Uterus (tissue), 4 donors: ENCODE results near the gene FANCB. TPM values are rescaled to one million over a fixed set of nuclear protein-coding genes. Genes with fewer than 3 reads are reported as not detected.

ENCODE experiments used
- DNase-seq, 2 donors: peaks; one replicate each; pipeline ENCODE4 v3.0.0-alpha.2; 2019 to 2020
- H3K27ac ChIP-seq, 2 donors: fragments of 200-600 bp; sonication (generic); 1 replicate in 1 of 2; 2 replicates in 1 of 2; pipeline ENCODE4 v1.5.1; 2016 to 2018
- H3K27me3 ChIP-seq, 2 donors: fragments of 200-600 bp; sonication (generic); one replicate each; pipeline ENCODE4 v1.5.1; 2018 to 2019; ENCODE audit warnings: control low read depth in 1 of 2
- H3K36me3 ChIP-seq, 2 donors: fragments of 200-600 bp; sonication (generic); one replicate each; pipeline ENCODE4 v1.5.1; 2019; ENCODE audit warnings: control low read depth in 1 of 2
- H3K4me1 ChIP-seq, 2 donors: fragments of 200-600 bp; sonication (generic); one replicate each; pipeline ENCODE4 v1.5.1; 2018 to 2019; ENCODE audit warnings: control low read depth in 1 of 2
- H3K4me3 ChIP-seq, 2 donors: fragments of 200-600 bp; sonication (generic); 1 replicate in 1 of 2; 2 replicates in 1 of 2; pipeline ENCODE4 v1.5.1; 2018 to 2019; ENCODE audit warnings: mild to moderate bottlenecking in 1 of 2
- H3K9me3 ChIP-seq, 2 donors: fragments of 200-600 bp; sonication (generic); one replicate each; pipeline ENCODE4 v1.5.1; 2019; ENCODE audit warnings: control low read depth in 1 of 2
- POLR2A ChIP-seq, 2 donors: fragments of 450-650 bp; IDR thresholded peaks; one replicate each; pipeline ENCODE4 v1.6.1; 2016; ENCODE audit warnings: antibody characterized with exemption in 2 of 2, mild to moderate bottlenecking in 1 of 2, moderate library complexity in 1 of 2
- intact Hi-C: fragments of 100-400 bp; cut with DNase I; formaldehyde crosslinking; loops from one replicate; pipeline ENCODE4 v1.15.1; 2023; ENCODE audit warnings: low total_unique reads
- total RNA-seq, 4 donors: library from RNA; depleted of rRNA in 3 of 4; stranded (reverse); fragments of >200 nt in 3 of 4; gene quantifications; one replicate each; pipeline versions ENCODE4 v1.1.0 to v1.2.4, GENCODE V29; 2014 to 2023
- TF ChIP-seq, protein P1 (sequence below), 4 experiments: fragments of 200-600 bp in 2 of 4; fragments of 450-650 bp in 2 of 4; sonication (generic) in 2 of 4; IDR thresholded peaks; one replicate each; pipeline ENCODE4 v1.5.1; 2016 to 2019; ENCODE audit warnings: antibody characterized with exemption in 4 of 4, mild to moderate bottlenecking in 2 of 4, moderate library complexity in 1 of 4
- donor health status: DM: yes; HTN: yes; CAD: no.

The FANCB gene
- total RNA-seq, 4 donors from 2014 or later: 0.51 to 15.1 (median 3.2) TPM

DNA sequence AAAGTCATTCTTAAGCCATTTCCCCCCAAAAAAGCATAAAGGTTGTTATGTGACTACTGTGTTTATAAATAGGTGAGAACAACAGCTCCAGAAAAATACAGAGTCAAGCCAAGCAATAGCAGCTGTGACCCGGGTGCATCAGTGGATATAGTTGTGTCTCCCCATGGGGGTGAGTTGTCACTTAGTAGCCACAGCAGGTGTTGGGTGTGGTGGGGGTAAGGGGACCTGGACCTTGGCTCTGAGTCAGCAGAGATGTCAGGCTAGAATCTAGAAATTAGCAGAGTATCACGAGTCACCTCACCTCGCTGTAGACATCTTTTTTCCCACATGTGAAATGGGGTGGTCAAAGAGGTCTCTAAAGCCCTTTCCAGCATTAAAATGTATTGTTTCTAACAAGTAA is 42.7 kb upstream of the FANCB start:
- no peaks in the 10 kb centered on the region for H3K27me3 ChIP-seq
- H3K27ac ChIP-seq: no peak overlapping the region
- no peaks in the 10 kb centered on the region for H3K4me1 ChIP-seq
- DNase-seq: no peak
- intact Hi-C loops: no loop called here
- TF ChIP-seq POLR2A (IDR thresholded peaks at IDR 0.05): no peak
- TF ChIP-seq, protein P1, sequence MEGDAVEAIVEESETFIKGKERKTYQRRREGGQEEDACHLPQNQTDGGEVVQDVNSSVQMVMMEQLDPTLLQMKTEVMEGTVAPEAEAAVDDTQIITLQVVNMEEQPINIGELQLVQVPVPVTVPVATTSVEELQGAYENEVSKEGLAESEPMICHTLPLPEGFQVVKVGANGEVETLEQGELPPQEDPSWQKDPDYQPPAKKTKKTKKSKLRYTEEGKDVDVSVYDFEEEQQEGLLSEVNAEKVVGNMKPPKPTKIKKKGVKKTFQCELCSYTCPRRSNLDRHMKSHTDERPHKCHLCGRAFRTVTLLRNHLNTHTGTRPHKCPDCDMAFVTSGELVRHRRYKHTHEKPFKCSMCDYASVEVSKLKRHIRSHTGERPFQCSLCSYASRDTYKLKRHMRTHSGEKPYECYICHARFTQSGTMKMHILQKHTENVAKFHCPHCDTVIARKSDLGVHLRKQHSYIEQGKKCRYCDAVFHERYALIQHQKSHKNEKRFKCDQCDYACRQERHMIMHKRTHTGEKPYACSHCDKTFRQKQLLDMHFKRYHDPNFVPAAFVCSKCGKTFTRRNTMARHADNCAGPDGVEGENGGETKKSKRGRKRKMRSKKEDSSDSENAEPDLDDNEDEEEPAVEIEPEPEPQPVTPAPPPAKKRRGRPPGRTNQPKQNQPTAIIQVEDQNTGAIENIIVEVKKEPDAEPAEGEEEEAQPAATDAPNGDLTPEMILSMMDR (IDR thresholded peaks at IDR 0.05): no peak
- H3K9me3 ChIP-seq: no peaks in the 10 kb centered on the region
- no peak overlapping the region for H3K4me3 ChIP-seq
- H3K36me3 ChIP-seq: no peaks in the 10 kb centered on the region

DNA sequence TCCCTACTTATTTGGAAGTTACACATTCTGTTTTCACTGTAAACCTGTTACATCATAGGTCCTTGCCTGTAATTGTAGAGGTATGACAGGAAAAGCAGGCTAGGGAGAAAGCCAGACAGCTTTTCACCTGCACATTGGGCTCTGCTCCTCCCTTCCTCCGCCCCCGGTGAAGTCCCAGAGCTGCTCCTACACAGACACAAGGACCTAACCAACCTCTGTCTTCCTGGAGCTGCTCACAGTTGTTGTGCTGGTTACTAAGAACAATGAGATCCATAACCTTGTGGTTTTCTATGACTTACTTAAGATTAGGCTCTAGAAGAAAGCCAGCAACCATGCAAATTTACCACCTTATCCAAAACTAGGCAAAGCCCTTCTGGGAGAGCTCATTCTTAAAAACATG is 40.4 kb upstream of the FANCB start:
- H3K4me1 ChIP-seq: no peaks in the 10 kb centered on the region
- H3K27ac ChIP-seq: no peak overlapping the region
- no peak for DNase-seq
- no peak for TF ChIP-seq POLR2A (IDR thresholded peaks at IDR 0.05)
- no peaks in the 10 kb centered on the region for H3K27me3 ChIP-seq
- no peaks in the 10 kb centered on the region for H3K36me3 ChIP-seq
- no peaks in the 10 kb centered on the region for H3K9me3 ChIP-seq
- intact Hi-C loops: no loop called here
- H3K4me3 ChIP-seq: no peak overlapping the region

DNA sequence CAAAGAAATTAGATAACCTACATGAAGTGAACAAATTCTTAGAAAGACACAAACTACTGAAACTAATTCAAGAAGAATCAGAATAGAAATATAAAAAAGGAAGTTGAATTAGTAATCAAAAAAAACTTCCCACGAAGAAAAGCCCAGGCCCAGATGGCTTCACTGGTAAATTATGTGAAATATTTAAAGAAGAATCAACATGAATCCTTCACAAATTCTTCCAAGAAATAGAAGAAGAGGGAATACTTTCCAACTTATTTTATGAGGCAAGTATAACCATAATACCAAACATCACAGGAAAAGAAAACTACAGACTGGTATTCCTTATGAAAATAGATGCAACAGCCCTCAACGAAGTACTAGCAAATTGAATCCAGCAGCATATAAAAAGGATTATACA is 31.0 kb upstream of the FANCB start:
- Histone ChIP-seq H3K27ac (no peak overlapping the region), H3K4me3 (no peak overlapping the region), H3K27me3 (no peaks in the 10 kb centered on the region), H3K36me3 (no peaks in the 10 kb centered on the region), H3K4me1 (no peaks in the 10 kb centered on the region), H3K9me3 (no peaks in the 10 kb centered on the region)
- DNase-seq: no peak
- intact Hi-C loops: no loop called here
- no peak for TF ChIP-seq POLR2A (IDR thresholded peaks at IDR 0.05)
- TF ChIP-seq, protein P1 (IDR thresholded peaks at IDR 0.05): no peak

DNA sequence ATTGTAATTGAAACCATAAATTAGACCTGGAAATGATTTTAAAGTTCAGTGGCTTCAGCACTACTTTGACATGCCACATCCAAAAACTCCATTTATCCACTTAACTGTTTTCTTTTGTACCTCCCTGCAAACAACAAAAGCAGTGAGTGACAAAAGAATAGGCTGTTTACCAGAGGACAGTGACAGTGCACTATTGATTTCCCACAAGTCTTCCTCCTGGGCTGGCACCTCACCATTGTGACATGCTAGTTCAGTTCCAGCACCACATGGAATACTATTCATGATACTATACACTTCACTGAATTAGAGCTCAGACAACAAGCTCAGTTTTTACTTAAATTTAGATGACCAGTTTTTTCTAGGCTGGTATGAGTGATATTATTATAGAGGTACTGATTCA is 29.7 kb upstream of the FANCB start:
- H3K4me3 ChIP-seq: no peak overlapping the region
- H3K9me3 ChIP-seq: no peaks in the 10 kb centered on the region
- no peaks in the 10 kb centered on the region for H3K27me3 ChIP-seq
- no peaks in the 10 kb centered on the region for H3K4me1 ChIP-seq
- intact Hi-C loops: no loop called here
- DNase-seq: no peak
- no peak overlapping the region for H3K27ac ChIP-seq
- H3K36me3 ChIP-seq: no peaks in the 10 kb centered on the region
- TF ChIP-seq, protein P1 (IDR thresholded peaks at IDR 0.05): no peak
- no peak for TF ChIP-seq POLR2A (IDR thresholded peaks at IDR 0.05)

DNA sequence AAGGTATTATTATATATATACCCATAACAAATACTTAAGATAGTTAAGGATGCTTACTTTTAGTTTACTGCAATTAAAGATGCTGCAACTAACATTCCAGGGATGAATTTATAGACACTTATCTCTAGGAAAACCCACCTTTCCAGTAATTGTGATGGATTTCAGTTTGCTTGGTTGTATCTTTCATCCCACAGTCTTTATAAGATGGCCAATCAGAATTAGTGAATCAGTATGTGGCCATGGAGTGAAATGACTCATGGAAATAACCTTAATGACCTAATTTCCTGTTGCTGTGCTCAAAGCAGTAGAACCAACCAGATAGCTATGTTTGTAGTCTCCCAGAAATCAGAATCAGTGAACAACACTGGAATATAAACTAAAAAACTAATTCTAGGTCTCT is 26.7 kb upstream of the FANCB start:
- H3K36me3 ChIP-seq: no peaks in the 10 kb centered on the region
- no peak for TF ChIP-seq POLR2A (IDR thresholded peaks at IDR 0.05)
- TF ChIP-seq, protein P1 (IDR thresholded peaks at IDR 0.05): no peak
- peak overlapping the region in 1 of 2 donors; percentile 19 for H3K27ac ChIP-seq
- no peaks in the 10 kb centered on the region for H3K4me1 ChIP-seq
- intact Hi-C loops: no loop called here
- DNase-seq: no peak
- no peaks in the 10 kb centered on the region for H3K27me3 ChIP-seq
- H3K9me3 ChIP-seq: no peaks in the 10 kb centered on the region
- no peak overlapping the region for H3K4me3 ChIP-seq

DNA sequence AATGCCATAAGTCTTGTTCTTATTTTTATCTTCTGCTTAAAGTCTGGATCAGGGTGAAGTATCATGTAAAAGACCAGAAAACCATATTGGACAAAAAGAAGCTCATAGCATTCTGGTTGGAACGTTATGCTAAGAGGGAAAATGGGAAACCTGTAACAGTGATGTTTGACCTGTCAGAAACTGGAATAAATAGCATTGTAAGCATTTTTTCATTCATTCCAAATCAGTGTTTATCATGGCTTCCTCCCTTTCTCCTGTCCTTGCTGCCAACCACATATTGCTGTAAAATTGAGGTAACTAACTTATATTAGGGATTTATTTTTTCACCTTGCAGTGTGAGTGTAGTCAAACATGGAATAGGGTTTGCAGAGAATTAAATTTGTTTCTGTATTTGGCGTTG is 24.2 kb upstream of the FANCB start:
- no peaks in the 10 kb centered on the region for H3K36me3 ChIP-seq
- no peak overlapping the region for H3K4me3 ChIP-seq
- no peaks in the 10 kb centered on the region for H3K4me1 ChIP-seq
- DNase-seq: no peak
- H3K27ac ChIP-seq: no peak overlapping the region
- intact Hi-C loops: no loop called here
- no peaks in the 10 kb centered on the region for H3K9me3 ChIP-seq
- TF ChIP-seq, protein P1 (IDR thresholded peaks at IDR 0.05): no peak
- no peak for TF ChIP-seq POLR2A (IDR thresholded peaks at IDR 0.05)
- H3K27me3 ChIP-seq: no peaks in the 10 kb centered on the region
